ENCODE results near the gene RPS15.

- TF ChIP-seq CTCF (IDR thresholded peaks at IDR 0.05), result no peak
- no peak for TF ChIP-seq POLR2A (IDR thresholded peaks at IDR 0.05)
Observed at GRCh38 chr19:1472231-1473084, 34.3 kb downstream of the RPS15 start.

Data from tibial nerve (tissue), 3 donors.